Bronchial smooth muscle cell (primary cell): Measurements from ENCODE around the gene KAT2A. TPM values are rescaled to one million over a fixed set of nuclear protein-coding genes. Genes with fewer than 3 reads are reported as not detected.

Experiments
- total RNA-seq: library from RNA; depleted of rRNA; stranded (reverse); fragments of >200 nt; gene quantifications from 2 replicates; pipeline ENCODE4 v1.2.1, GENCODE V29; 2014

Gene KAT2A
- 4.7 and 5.6 TPM in 2 replicates for total RNA-seq

DNA sequence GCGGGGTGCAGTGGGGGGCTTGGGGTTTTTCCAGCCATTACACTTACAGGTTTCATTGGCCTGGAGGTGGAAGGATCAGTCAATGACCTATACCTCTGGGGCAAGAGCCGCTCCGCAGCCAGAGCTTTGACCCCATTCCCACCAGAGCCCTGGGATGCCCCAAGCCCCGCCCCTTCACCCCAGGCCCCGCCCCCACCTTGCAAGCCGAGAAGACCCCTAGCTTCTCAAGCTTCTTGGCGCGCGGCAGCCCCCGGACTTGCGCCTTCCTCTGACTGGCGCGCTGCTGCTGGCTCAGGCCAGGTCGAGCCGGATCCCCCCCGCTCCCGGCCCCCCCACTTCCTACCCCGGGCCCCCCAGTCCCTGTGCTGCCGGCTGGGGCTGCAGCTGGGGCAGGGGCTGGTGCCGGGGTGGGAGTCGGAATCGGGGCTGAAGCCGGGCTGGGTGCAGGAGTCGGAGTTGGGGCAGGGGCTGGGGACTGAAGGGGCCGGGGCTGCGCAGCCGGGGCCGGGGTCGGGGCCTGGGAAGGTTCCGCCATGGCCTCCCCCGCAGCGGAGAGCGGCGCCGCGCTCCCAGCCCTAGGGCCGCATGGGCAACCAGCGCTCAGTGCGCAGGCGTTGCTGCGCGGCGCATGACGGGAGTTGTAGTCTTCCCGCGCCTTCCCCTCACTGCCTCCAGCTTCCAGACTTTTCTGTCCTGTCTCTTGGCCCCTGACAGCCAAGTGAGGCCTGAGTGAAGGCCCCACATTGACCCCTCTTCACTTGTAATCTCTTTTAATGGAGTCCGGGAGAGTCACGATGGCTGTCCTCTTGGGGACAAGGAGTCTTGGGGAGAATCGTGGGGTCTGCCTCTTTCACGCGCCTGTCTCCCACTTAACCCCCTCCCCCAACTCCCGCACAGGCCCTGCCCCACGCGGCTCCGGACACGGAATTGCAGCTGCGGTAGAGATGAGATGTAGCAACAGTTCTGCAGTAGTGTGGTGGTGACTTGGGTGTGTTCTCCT, at the start of gene KAT2A:
KAT2A (minus strand) TSS at position 598 of the 1,000 bp plus-strand sequence; CDS start at position 535, 63 bp downstream.

DNA sequence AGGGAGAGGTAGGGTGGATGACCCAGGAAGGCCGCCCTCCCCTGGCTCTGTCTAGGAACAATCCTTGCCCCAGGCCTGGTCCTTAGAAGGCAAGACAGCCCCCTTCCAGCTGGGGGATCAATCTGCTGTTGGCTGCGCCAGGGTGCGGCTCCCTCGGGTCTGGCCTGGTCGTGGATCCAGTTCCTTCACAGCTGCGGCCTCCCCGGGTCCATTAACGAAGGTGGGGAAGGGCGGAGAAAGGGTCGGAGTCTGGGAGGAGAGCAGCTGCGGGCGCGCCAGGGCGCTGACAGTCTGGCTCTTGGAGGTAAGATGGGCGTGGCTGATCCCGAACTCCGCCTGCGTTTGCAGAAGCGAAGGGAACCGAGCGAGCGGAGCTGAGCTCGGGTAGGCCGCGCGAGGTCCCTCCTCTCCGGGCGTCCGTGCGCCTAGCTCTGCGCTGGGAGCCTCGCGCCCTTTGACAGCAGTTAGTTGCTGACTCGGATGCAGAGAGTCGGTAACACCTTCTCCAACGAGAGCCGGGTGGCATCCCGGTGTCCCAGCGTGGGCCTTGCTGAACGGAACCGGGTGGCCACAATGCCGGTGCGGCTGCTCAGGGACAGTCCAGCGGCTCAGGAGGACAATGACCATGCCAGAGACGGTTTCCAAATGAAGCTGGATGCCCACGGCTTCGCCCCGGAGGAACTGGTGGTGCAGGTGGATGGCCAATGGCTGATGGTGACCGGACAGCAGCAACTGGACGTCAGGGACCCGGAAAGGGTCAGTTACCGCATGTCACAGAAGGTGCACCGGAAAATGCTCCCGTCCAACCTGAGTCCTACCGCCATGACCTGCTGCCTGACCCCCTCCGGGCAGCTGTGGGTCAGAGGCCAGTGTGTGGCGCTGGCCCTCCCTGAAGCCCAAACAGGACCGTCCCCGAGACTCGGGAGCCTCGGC, 1.5 kb upstream of the KAT2A start, which contains the start of gene HSPB9:
HSPB9 (plus strand) TSS at position 434 of the 933 bp plus-strand sequence; CDS start at position 481, 47 bp downstream.

DNA sequence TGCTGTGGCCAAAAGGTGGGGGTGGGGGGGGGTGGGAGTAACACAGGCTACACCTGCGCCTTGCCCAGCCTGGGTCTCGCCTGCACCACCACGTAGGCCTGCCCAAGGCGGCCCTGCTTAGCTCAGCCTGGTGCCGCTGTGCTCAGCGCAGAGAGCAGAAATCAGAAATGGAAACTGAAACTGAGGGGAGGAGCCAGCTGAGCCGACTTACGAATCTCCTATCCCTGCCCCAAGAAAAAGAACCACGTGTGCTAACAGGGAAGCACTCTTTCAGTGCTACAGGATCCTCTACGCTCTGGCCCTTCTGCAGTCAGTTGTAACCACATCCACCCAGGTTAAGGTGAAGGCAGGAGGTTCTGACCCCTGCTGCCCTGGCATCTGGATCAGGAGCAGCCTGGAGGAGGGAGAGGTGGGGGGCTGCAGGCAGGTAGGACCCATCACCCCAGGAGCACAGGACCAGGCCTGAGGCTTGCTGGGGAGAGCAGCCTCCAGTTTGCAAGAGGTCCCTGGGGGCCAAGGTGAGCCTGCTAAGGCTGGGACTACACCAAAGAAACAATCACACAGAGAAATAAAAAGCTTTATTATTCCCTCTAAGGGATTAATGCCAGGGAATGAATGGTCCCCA, 8.5 kb downstream of the KAT2A start, which contains the start of gene DHX58:
DHX58 (minus strand) TSS at position 163 of the 625 bp plus-strand sequence. CDS start 822 bp downstream, outside the sequence.

GRCh38 chr17:42097691-42098631, 23.2 kb downstream of the KAT2A start, which contains the start of gene ZNF385C:
TSS of gene ZNF385C (minus strand) at chr17:42098473. CDS start at chr17:42063056, 35,417 bp downstream.

Other genes starting within 250 kb of the KAT2A start
- gene ACLY, start 202.4 kb downstream of the KAT2A start, total RNA-seq = 107 and 119 TPM in 2 replicates
- gene ODAD4, start 190.8 kb downstream of the KAT2A start, total RNA-seq = 0.26 and 1.1 TPM in 2 replicates
- gene CNP, start 154.6 kb downstream of the KAT2A start, total RNA-seq = 53.4 and 62.3 TPM in 2 replicates
- 71.2 and 91.3 TPM in 2 replicates for gene DNAJC7, start 103.9 kb downstream of the KAT2A start, total RNA-seq
- 9.7 and 13.4 TPM in 2 replicates for gene NKIRAS2, start 101.3 kb downstream of the KAT2A start, total RNA-seq
- gene C17orf113, start 70.8 kb downstream of the KAT2A start, total RNA-seq = 0.32 and 0.34 TPM in 2 replicates
- not detected in 2 replicates for gene ZNF385C, start 22.9 kb downstream of the KAT2A start, total RNA-seq
- 9.1 and 14.7 TPM in 2 replicates for gene DHX58, start 8.7 kb downstream of the KAT2A start, total RNA-seq
- gene HSPB9, start 1.4 kb upstream of the KAT2A start, total RNA-seq = not detected in 2 replicates
- 37.4 and 41.7 TPM in 2 replicates for gene RAB5C, start 33.6 kb upstream of the KAT2A start, total RNA-seq
- gene KCNH4, start 59.8 kb upstream of the KAT2A start, total RNA-seq = not detected in 2 replicates
- gene HCRT, start 64.1 kb upstream of the KAT2A start, total RNA-seq = not detected in 2 replicates
- gene GHDC, start 73.1 kb upstream of the KAT2A start, total RNA-seq = 4.1 and 13.2 TPM in 2 replicates
- 14.0 and 16.8 TPM in 2 replicates for gene STAT5B, start 155.0 kb upstream of the KAT2A start, total RNA-seq
- gene STAT5A, start 167.1 kb upstream of the KAT2A start, total RNA-seq = 21.1 and 35.6 TPM in 2 replicates